ENCODE measurements around the gene ENTHD1.

DNA sequence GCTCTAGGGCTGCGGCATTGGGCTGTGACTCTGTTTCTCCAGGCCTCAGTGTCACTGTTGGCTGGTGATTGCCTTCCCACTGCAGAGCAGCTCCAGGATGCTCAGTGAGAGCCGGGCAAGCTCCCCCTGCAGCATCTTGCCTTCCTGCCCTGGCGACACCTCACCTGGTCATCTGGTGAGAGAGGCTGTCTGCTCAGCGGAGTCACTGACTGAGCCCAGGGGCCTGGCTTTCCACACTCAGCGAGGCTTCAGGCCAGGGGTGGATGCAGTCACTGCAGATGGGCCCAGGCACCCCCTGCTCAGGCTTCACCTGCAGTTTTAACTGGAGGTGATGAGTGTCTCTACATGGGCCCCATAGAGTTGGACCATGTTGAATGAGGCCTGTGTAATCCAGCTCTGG lies 186.2 kb downstream of the ENTHD1 start:
- TF ChIP-seq ZNF138 (tag by site-specific recombination; IDR thresholded peaks at IDR 0.05; ENCODE audit: borderline replicate concordance) (no peak), SCRT2 (tag by site-specific recombination; IDR thresholded peaks at IDR 0.05) (no peak), ZBTB8A (tag by site-specific recombination; IDR thresholded peaks at IDR 0.05) (no peak), MZF1 (tag by site-specific recombination; IDR thresholded peaks at IDR 0.05; ENCODE audit: borderline replicate concordance) (no peak)
- TF ChIP-seq, protein P1, sequence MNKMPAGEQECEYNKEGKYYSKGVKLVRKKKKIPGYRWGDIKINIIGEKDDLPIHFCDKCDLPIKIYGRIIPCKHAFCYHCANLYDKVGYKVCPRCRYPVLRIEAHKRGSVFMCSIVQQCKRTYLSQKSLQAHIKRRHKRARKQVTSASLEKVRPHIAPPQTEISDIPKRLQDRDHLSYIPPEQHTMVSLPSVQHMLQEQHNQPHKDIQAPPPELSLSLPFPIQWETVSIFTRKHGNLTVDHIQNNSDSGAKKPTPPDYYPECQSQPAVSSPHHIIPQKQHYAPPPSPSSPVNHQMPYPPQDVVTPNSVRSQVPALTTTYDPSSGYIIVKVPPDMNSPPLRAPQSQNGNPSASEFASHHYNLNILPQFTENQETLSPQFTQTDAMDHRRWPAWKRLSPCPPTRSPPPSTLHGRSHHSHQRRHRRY (tag by site-specific recombination; IDR thresholded peaks at IDR 0.05): no peak
